NT2/D1 (cell line): ENCODE data around the gene ATG12.

Experiments
- SUZ12 ChIP-seq: IDR thresholded peaks from 2 replicates; pipeline ENCODE4 v1.6.1; 2011; ENCODE audit not compliant: insufficient read length, insufficient read depth; ENCODE audit errors: extremely low read depth
- YY1 ChIP-seq: IDR thresholded peaks from 2 replicates; pipeline ENCODE4 v1.6.1; 2011; ENCODE audit not compliant: insufficient read length, insufficient read depth
- ZNF274 ChIP-seq: IDR thresholded peaks from 2 replicates; pipeline ENCODE4 v1.6.1; 2011; ENCODE audit warnings: mild to moderate bottlenecking, low read depth, low read length

DNA sequence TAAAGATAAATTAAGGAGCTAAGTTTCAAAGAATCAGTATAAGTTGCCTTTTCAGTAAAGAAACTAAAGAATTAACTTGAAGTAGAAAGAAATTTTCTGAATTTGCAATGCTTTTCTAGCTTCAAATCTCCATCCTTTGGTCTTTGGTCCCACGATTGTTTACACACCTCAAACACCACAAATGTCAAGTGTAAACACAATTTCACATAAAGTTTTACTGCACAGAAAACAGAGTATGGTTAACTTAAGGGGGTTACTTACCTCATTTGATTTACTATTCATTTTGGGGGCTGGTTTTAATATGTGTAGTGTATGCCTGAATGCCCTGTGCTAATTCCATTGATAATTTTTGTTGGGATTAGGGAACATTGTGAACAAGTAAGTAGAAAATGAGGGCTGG is 29.0 kb downstream of the ATG12 start:
- TF ChIP-seq ZNF274 (no peak), SUZ12 (no peak), YY1 (no peak)
